DND-41 (cell line): ENCODE measurements around the gene HERC4.

Source experiments
- ATAC-seq: fragments of 200-7000 bp; cut with Tn5 transposase; 3 replicates; pipeline ENCODE4 v1.9.1; 2021; ENCODE audit warnings: low read depth; ENCODE audit not compliant: insufficient read depth
- DNase-seq: peaks from one replicate; pipeline ENCODE4 v3.0.0-alpha.2; 2020
- H2AFZ ChIP-seq: 2 replicates; pipeline ENCODE4 v1.6.0; 2012; ENCODE audit warnings: low read depth, low read length
- H3K27ac ChIP-seq: 2 replicates; pipeline ENCODE4 v1.5.1; 2012; ENCODE audit warnings: low read length, inconsistent platforms
- H3K27me3 ChIP-seq: fragments of 200-600 bp; sonication (generic); 2 replicates; pipeline ENCODE4 v1.6.0; 2012; ENCODE audit warnings: low read length, mild to moderate bottlenecking, inconsistent platforms; ENCODE audit not compliant: insufficient read depth, poor library complexity
- H3K36me3 ChIP-seq: 2 replicates; pipeline ENCODE4 v1.5.1; 2012; ENCODE audit warnings: low read length, inconsistent platforms; ENCODE audit not compliant: insufficient read depth
- H3K4me1 ChIP-seq: 2 replicates; pipeline ENCODE4 v1.5.1; 2012; ENCODE audit warnings: mild to moderate bottlenecking, low read length; ENCODE audit not compliant: insufficient read depth
- H3K4me2 ChIP-seq: 2 replicates; pipeline ENCODE4 v1.6.0; 2012; ENCODE audit warnings: mild to moderate bottlenecking, moderate library complexity, low read length, inconsistent platforms; ENCODE audit not compliant: insufficient read depth
- H3K4me3 ChIP-seq, 2 experiments: fragments of 200-600 bp in 1 of 2; shearing (Covaris generic) in 1 of 2; 2 replicates each; pipeline ENCODE4 v1.5.1; 2012 to 2016; ENCODE audit warnings: inconsistent platforms in 2 of 2, low read length in 2 of 2, mild to moderate bottlenecking in 2 of 2, low read depth in 1 of 2, moderate library complexity in 1 of 2
- H3K79me2 ChIP-seq: 2 replicates; pipeline ENCODE4 v1.6.0; 2012; ENCODE audit warnings: low read length, inconsistent platforms; ENCODE audit not compliant: insufficient read depth
- H3K9ac ChIP-seq: 2 replicates; pipeline ENCODE4 v1.6.0; 2012; ENCODE audit warnings: low read depth, mild to moderate bottlenecking, inconsistent platforms, low read length, moderate library complexity
- H3K9me3 ChIP-seq: 2 replicates; pipeline ENCODE4 v1.5.1; 2012; ENCODE audit warnings: low read length, moderate library complexity, mild to moderate bottlenecking, inconsistent platforms; ENCODE audit not compliant: insufficient read depth, severe bottlenecking
- H4K20me1 ChIP-seq: 2 replicates; pipeline ENCODE4 v1.6.0; 2012; ENCODE audit warnings: low read length; ENCODE audit not compliant: insufficient read depth
- EZH2 ChIP-seq: IDR thresholded peaks from 3 replicates; pipeline ENCODE4 v1.6.1; 2012; ENCODE audit warnings: borderline replicate concordance, low read depth, mild to moderate bottlenecking, moderate library complexity, low read length, inconsistent platforms; ENCODE audit not compliant: severe bottlenecking
- TF ChIP-seq, protein P1 (sequence below): IDR thresholded peaks from 2 replicates; pipeline ENCODE4 v1.5.1; 2012; ENCODE audit warnings: borderline replicate concordance, low read length, moderate library complexity, mild to moderate bottlenecking; ENCODE audit not compliant: poor library complexity, severe bottlenecking; ENCODE audit errors: extremely low read depth

Gene HERC4

DNA sequence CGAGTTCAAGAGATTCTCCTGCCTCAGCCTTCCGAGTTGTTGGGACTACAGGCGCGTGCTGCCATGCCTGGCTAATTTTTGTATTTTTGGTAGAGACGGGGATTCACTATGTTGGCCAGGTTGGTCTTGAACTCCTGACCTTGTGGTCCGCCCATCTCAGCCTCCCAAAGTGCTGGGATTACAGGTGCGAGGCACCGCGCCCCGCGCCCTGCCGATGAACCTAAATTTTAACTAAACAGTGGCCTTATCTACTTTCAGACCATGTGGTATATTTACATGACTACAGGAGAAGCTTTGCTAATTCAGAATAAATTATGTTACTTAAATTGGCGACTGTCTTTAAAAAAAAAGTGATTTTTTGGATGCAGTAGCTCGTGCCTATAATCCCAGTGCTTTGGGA, 181.4 kb downstream of the HERC4 start:
- H3K4me3 ChIP-seq = no peak overlapping the region
- peaks cover 89% of the 10 kb centered on the region for H3K36me3 ChIP-seq
- H3K4me2 ChIP-seq = no peak overlapping the region
- no peaks in the 10 kb centered on the region for H3K27me3 ChIP-seq
- H3K9me3 ChIP-seq = no peaks in the 10 kb centered on the region
- peaks cover 57% of the 10 kb centered on the region for H3K79me2 ChIP-seq
- H3K27ac ChIP-seq = no peak overlapping the region
- TF ChIP-seq EZH2 = no peak
- TF ChIP-seq, protein P1, sequence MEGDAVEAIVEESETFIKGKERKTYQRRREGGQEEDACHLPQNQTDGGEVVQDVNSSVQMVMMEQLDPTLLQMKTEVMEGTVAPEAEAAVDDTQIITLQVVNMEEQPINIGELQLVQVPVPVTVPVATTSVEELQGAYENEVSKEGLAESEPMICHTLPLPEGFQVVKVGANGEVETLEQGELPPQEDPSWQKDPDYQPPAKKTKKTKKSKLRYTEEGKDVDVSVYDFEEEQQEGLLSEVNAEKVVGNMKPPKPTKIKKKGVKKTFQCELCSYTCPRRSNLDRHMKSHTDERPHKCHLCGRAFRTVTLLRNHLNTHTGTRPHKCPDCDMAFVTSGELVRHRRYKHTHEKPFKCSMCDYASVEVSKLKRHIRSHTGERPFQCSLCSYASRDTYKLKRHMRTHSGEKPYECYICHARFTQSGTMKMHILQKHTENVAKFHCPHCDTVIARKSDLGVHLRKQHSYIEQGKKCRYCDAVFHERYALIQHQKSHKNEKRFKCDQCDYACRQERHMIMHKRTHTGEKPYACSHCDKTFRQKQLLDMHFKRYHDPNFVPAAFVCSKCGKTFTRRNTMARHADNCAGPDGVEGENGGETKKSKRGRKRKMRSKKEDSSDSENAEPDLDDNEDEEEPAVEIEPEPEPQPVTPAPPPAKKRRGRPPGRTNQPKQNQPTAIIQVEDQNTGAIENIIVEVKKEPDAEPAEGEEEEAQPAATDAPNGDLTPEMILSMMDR = no peak
- no peak for ATAC-seq
- DNase-seq = no peak
- no peak overlapping the region for H2AFZ ChIP-seq
- peaks cover 9% of the 10 kb centered on the region; the same call in 1 of the 2 replicates for H3K4me1 ChIP-seq
- H3K9ac ChIP-seq = no peak overlapping the region
- H4K20me1 ChIP-seq = no peaks in the 10 kb centered on the region

DNA sequence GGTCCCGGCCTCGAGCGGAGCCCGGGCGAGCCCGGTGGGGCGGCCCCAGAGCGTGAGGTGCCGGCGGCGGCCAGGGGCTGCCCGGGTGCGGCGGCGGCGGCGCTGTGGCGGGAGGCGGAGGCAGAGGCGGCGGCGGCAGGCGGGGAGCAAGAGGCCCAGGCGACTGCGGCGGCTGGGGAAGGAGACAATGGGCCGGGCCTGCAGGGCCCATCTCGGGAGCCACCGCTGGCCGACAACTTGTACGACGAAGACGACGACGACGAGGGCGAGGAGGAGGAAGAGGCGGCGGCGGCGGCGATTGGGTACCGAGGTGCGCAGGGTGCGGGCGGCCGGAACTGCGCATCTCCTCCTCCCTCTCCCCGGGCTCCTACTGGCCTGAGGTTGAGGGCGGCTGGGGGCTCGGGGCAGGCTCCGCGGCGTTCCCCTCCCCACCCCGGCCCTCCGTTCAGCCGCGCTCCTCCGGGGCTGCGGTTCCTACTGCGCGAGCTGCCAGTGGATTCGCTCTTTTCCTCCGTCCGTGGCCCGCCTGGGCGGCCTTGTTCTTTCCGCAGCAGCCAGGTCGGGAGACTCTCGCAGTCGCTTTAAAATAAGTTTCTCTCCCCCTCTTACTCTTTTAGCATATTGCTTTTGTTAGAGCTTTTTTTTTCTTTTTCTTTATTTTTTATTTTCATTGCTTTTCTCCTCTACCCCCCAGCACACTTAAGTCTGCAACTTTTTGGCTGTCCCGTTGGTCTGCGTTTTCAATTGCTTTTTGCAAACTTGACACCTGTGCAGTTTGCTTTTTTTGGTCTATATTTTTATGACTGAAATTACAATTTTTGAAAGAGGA, 190.0 kb downstream of the HERC4 start:
- TF ChIP-seq, protein P1 = no peak
- TF ChIP-seq EZH2 = no peak

DNA sequence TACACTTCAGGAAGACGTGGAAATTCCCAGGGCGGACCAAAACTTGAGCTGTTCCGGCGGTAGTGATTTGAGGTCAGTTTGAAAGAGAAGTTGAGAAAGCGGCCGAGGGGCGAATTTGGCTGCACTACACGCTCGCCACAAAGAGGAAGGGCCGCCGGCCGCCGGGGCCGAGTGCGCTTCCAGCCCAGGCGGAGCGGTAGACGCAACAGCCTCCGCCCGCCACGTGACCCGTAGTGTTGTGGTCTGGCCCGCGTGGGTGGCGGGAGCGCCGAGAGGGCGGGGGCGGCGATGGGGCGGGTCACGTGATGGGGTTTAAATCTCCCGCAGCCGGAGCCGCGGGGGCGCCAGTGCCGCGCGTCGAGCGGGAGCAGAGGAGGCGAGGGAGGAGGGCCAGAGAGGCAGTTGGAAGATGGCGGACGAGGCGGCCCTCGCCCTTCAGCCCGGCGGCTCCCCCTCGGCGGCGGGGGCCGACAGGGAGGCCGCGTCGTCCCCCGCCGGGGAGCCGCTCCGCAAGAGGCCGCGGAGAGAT, 190.7 kb downstream of the HERC4 start, which contains the start of gene SIRT1:
Gene SIRT1 (plus strand): TSS at position 344 of the 529 bp plus-strand sequence. CDS start 66 bp downstream, at position 410.
- TF ChIP-seq EZH2 = peak; percentile 26
- TF ChIP-seq, protein P1 = no peak
- no peaks in the 10 kb centered on the region for H3K27me3 ChIP-seq
- peak within 1 kb of the TSS; percentile 54 for H3K27ac ChIP-seq
- H3K9me3 ChIP-seq = no peaks in the 10 kb centered on the region
- peak within 1 kb of the TSS; percentile 91 for H2AFZ ChIP-seq
- peak within 1 kb of the TSS; percentile 75 for H3K4me2 ChIP-seq
- peaks cover 37% of the 10 kb centered on the region for H3K79me2 ChIP-seq
- peaks cover 11% of the 10 kb centered on the region; the same call in 1 of the 2 replicates for H4K20me1 ChIP-seq
- DNase-seq (peak; percentile 93), ATAC-seq (peak; percentile 74)
- peak within 1 kb of the TSS; percentile 63 to 86 for H3K4me3 ChIP-seq
- peaks cover 27% of the 10 kb centered on the region for H3K4me1 ChIP-seq
- peaks cover 25% of the 10 kb centered on the region for H3K36me3 ChIP-seq
- peak within 1 kb of the TSS; percentile 73 for H3K9ac ChIP-seq

More for the DNA sequence above, 190.0 kb downstream of the HERC4 start:
- peaks cover 30% of the 10 kb centered on the region for H3K4me1 ChIP-seq
- no peaks in the 10 kb centered on the region for H3K27me3 ChIP-seq
- H3K79me2 ChIP-seq = peaks cover 43% of the 10 kb centered on the region
- no peaks in the 10 kb centered on the region for H3K9me3 ChIP-seq
- peak overlapping the region; percentile 63 to 86 for H3K4me3 ChIP-seq
- peaks cover 11% of the 10 kb centered on the region; the same call in 1 of the 2 replicates for H4K20me1 ChIP-seq
- H3K27ac ChIP-seq = peak overlapping the region; percentile 43
- ATAC-seq = peak; percentile 81
- H3K4me2 ChIP-seq = peak overlapping the region; percentile 75
- H2AFZ ChIP-seq = peak overlapping the region; percentile 91
- peak; percentile 83 for DNase-seq
- peaks cover 32% of the 10 kb centered on the region for H3K36me3 ChIP-seq
- H3K9ac ChIP-seq = peak overlapping the region; percentile 73
